Upper lobe of left lung (tissue), 6 donors: Measurements from ENCODE around the gene SDCCAG8. TPM values are rescaled to one million over a fixed set of nuclear protein-coding genes. Genes with fewer than 3 reads are reported as not detected.

Source experiments
- ATAC-seq, 2 donors: fragments of 200-7000 bp; cut with Tn5 transposase; one replicate each; pipeline ENCODE4 v1.9.1; 2022; ENCODE audit warnings: mild to moderate bottlenecking in 2 of 2, moderate library complexity in 2 of 2; ENCODE audit not compliant: low FRiP score in 2 of 2
- DNase-seq, 2 donors: peaks; one replicate each; pipeline ENCODE4 v3.0.0-alpha.2; 2019 to 2020
- H3K27ac ChIP-seq, 4 donors: fragments of 200-600 bp; sonication (generic); one replicate each; pipeline ENCODE4 v1.5.1; 2016 to 2019
- H3K27me3 ChIP-seq, 4 donors: fragments of 200-600 bp; sonication (generic); one replicate each; pipeline ENCODE4 v1.5.1; 2017 to 2019
- H3K36me3 ChIP-seq, 4 donors: fragments of 200-600 bp; sonication (generic); one replicate each; pipeline ENCODE4 v1.5.1; 2016 to 2019
- H3K4me1 ChIP-seq, 4 donors: fragments of 200-600 bp; sonication (generic); one replicate each; pipeline ENCODE4 v1.5.1; 2018 to 2019
- H3K4me3 ChIP-seq, 4 donors: fragments of 200-600 bp; sonication (generic); one replicate each; pipeline ENCODE4 v1.5.1; 2017 to 2019; ENCODE audit warnings: mild to moderate bottlenecking in 2 of 4, moderate library complexity in 1 of 4
- H3K9me3 ChIP-seq, 4 donors: fragments of 200-600 bp; sonication (generic); one replicate each; pipeline ENCODE4 v1.5.1; 2018 to 2019
- EP300 ChIP-seq, 4 donors: sonication (generic); formaldehyde crosslinking; IDR thresholded peaks; one replicate each; pipeline ENCODE4 v1.5.1; 2017; ENCODE audit warnings: antibody characterized with exemption in 4 of 4, control low read depth in 2 of 4
- POLR2A ChIP-seq, 4 donors: fragments of 450-650 bp; IDR thresholded peaks; one replicate each; pipeline ENCODE4 v1.5.1; 2016 to 2017; ENCODE audit warnings: antibody characterized with exemption in 4 of 4, mild to moderate bottlenecking in 2 of 4
- POLR2AphosphoS5 ChIP-seq, 2 donors: sonication (generic); formaldehyde crosslinking; IDR thresholded peaks; one replicate each; pipeline ENCODE4 v1.5.1; 2017; ENCODE audit warnings: antibody characterized with exemption in 2 of 2
- WGBS, 2 donors: methylation state at CpG; one replicate each; pipeline ENCODE4 v1.1.5; 2017 to 2018; 5-methylcytosine and 5-hydroxymethylcytosine counted together
- total RNA-seq, 6 donors: library from RNA; depleted of rRNA in 4 of 6; stranded (reverse); fragments of >200 nt in 4 of 6; gene quantifications; one replicate each; pipeline versions ENCODE4 v1.1.0 to v1.2.1, GENCODE V29; 2016 to 2021
- TF ChIP-seq, protein P1 (sequence below), 6 experiments: fragments of 450-650 bp in 4 of 6; fragments of 200-600 bp in 2 of 6; sonication (generic) in 2 of 6; IDR thresholded peaks; one replicate each; pipeline ENCODE4 v1.5.1; 2016 to 2019; ENCODE audit warnings: antibody characterized with exemption in 6 of 6
- donor health status: DM: no; HTN: no; CAD: no; lungs with moderate emphysema.
- donor health status: DM: no; HTN: yes; CAD: no; lungs with severe emphysema.

SDCCAG8 gene
- total RNA-seq, 6 donors from 2014 or later: 52.5 to 295 (median 95.2) TPM

DNA sequence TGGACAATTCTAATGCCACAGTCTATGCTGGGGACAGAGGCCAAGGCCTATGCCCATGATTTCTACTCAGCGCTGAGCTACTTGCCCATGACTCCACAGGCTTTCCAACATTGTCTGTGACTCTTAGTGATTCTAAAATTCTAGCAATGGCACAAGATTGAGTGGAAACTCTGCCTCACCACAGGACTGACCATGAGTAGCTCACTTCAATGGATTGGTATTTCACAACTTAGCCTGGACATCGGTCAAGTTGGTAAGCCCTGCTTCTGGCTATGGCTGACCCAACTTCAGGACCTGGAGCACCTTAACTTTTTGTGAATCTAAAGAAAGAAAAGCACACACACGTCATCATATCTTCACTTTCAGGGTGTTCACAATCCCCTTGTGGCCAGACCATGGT, 255.1 kb downstream of the SDCCAG8 start:
- Histone ChIP-seq H3K36me3 (peaks cover 0 to 17% (median 0%) of the 10 kb centered on the region in 4 donors), H3K9me3 (no peaks in the 10 kb centered on the region)
- 93 to 96% methylated on average over 3 of the region's 3 CpGs for WGBS, 2 donors

DNA sequence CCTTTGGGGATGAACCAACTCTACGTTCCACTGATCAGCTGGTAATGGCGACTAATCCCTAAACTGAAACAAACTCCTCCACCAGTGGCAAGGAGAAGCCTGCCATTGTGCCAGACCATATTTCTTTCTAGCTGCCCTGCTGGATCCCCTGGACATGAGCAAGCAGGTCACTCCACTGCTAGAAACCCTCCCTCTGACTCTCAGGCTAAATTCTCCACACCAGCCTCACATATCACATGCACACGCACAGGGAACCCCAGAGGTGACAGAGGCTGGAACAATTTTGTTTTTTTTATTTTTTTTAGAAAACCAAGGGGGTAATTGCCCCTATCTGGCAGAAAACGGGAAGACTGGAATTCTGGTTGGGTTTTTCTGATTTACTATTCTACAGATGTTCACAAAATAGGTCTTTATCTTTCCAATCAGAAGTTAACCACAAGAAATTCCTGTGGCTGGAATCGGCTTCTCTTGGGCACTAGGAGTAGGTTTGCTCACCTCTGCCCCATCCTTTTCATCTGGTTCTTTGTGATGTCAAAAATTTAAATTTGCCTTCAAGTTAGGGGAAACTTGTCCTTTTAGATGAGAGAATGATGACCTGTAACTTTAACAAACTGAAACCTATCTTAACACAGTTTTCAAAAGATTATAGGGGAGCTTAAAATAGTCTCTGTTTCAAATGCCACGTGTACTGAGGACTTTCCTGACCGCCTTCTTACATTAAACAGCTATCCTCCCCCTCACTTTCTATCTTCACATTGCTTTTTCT, 258.1 kb downstream of the SDCCAG8 start:
- H3K27me3 ChIP-seq: no peaks in the 10 kb centered on the region
- no peak overlapping the region for H3K4me3 ChIP-seq
- 81 to 83% methylated on average over 7 of the region's 7 CpGs for WGBS, 2 donors
- H3K27ac ChIP-seq: no peak overlapping the region
- peaks cover 0 to 17% (median 0%) of the 10 kb centered on the region in 4 donors for H3K36me3 ChIP-seq
- H3K9me3 ChIP-seq: no peaks in the 10 kb centered on the region
- TF ChIP-seq POLR2AphosphoS5 (IDR thresholded peaks at IDR 0.05) (no peak), EP300 (IDR thresholded peaks at IDR 0.05) (no peak), POLR2A (IDR thresholded peaks at IDR 0.05) (no peak)
- TF ChIP-seq, protein P1, sequence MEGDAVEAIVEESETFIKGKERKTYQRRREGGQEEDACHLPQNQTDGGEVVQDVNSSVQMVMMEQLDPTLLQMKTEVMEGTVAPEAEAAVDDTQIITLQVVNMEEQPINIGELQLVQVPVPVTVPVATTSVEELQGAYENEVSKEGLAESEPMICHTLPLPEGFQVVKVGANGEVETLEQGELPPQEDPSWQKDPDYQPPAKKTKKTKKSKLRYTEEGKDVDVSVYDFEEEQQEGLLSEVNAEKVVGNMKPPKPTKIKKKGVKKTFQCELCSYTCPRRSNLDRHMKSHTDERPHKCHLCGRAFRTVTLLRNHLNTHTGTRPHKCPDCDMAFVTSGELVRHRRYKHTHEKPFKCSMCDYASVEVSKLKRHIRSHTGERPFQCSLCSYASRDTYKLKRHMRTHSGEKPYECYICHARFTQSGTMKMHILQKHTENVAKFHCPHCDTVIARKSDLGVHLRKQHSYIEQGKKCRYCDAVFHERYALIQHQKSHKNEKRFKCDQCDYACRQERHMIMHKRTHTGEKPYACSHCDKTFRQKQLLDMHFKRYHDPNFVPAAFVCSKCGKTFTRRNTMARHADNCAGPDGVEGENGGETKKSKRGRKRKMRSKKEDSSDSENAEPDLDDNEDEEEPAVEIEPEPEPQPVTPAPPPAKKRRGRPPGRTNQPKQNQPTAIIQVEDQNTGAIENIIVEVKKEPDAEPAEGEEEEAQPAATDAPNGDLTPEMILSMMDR (IDR thresholded peaks at IDR 0.05): no peak
- no peak for ATAC-seq
- no peaks in the 10 kb centered on the region for H3K4me1 ChIP-seq
- no peak for DNase-seq

More for the DNA sequence above, 255.1 kb downstream of the SDCCAG8 start:
- ATAC-seq: no peak
- peaks cover 0 to 3% (median 0%) of the 10 kb centered on the region in 4 donors for H3K4me1 ChIP-seq
- no peak overlapping the region for H3K4me3 ChIP-seq
- no peak for DNase-seq
- TF ChIP-seq POLR2A (IDR thresholded peaks at IDR 0.05): no peak
- no peak for TF ChIP-seq EP300 (IDR thresholded peaks at IDR 0.05)
- no peak for TF ChIP-seq POLR2AphosphoS5 (IDR thresholded peaks at IDR 0.05)
- TF ChIP-seq, protein P1 (IDR thresholded peaks at IDR 0.05): no peak
- H3K27me3 ChIP-seq: no peaks in the 10 kb centered on the region
- no peak overlapping the region for H3K27ac ChIP-seq

DNA sequence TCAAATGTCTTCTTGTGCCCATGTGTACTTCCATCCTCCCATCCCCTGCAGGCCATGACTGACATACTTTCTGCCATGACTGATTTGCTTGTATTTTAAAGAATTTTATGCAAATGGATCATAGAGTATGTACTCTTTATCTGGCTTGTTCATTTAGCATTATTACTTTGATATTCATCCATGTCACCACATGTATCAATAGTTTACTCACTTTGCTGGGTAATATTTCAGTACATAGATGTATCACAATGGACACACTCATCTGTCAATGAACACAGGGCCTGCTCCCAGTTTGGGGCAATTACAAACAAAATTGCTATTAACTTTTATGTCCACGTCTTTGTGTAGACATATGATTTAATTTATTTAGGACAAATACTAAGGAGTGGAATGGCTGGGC, 259.1 kb downstream of the SDCCAG8 start:
- 81 to 92% methylated on average over 1 of the region's 1 CpG for WGBS, 2 donors
- Histone ChIP-seq H3K9me3 (no peaks in the 10 kb centered on the region), H3K27me3 (no peaks in the 10 kb centered on the region), H3K4me3 (no peak overlapping the region), H3K4me1 (no peaks in the 10 kb centered on the region), H3K36me3 (peaks cover 0 to 17% (median 0%) of the 10 kb centered on the region in 4 donors), H3K27ac (no peak overlapping the region)
- TF ChIP-seq, protein P1 (IDR thresholded peaks at IDR 0.05): no peak
- TF ChIP-seq POLR2A (IDR thresholded peaks at IDR 0.05) (no peak), EP300 (IDR thresholded peaks at IDR 0.05) (no peak), POLR2AphosphoS5 (IDR thresholded peaks at IDR 0.05) (no peak)
- DNase-seq (no peak), ATAC-seq (no peak)

DNA sequence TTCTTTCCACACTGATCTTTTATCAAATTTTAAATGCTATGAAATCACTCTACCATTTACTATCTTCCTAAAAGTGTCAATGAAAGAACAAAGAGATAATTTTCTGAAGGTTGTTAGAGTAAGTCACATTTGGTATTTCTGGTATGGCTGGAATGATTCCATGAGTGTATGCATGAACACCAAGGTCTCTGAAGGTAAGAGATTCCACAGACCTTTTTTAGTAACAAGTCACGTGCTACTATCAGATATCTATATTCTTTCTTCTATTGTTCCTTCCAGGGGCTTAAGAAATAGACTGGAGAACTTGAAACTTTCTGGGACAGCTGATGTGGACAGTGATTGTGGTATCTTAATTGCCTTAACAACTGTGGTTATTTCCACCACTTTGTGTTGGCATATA, 265.0 kb downstream of the SDCCAG8 start:
- H3K36me3 ChIP-seq: no peaks in the 10 kb centered on the region
- H3K27me3 ChIP-seq: no peaks in the 10 kb centered on the region
- H3K4me1 ChIP-seq: no peaks in the 10 kb centered on the region
- TF ChIP-seq POLR2AphosphoS5 (IDR thresholded peaks at IDR 0.05) (no peak), EP300 (IDR thresholded peaks at IDR 0.05) (no peak), POLR2A (IDR thresholded peaks at IDR 0.05) (no peak)
- TF ChIP-seq, protein P1 (IDR thresholded peaks at IDR 0.05): no peak
- no peak for DNase-seq
- WGBS, 2 donors: 92 to 96% methylated on average over 1 of the region's 1 CpG
- H3K27ac ChIP-seq: no peak overlapping the region
- no peak overlapping the region for H3K4me3 ChIP-seq
- no peaks in the 10 kb centered on the region for H3K9me3 ChIP-seq
- ATAC-seq: no peak

DNA sequence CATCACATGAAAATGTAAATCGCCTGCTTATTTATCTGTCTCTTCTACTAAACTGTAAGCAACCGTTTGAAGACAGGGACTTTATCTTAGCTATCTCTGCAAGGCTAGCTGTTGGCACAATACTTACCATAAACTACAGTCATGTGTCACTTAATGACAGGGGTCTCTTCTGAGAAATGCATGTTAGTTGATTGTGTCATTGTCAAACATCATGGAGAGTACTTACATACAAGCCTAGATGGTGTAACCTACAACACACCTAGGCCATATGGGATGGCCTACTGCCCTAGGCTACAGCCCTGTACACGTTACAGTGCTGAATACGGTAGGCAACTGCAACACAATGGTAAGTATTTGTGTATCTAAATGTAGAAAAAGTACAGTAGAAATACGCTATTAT, 267.9 kb downstream of the SDCCAG8 start:
- WGBS, 2 donors: 91 to 93% methylated on average over 5 of the region's 5 CpGs
- TF ChIP-seq POLR2A (IDR thresholded peaks at IDR 0.05): no peak
- ATAC-seq (no peak), DNase-seq (no peak)
- H3K27ac ChIP-seq: no peak overlapping the region
- H3K27me3 ChIP-seq: no peaks in the 10 kb centered on the region
- no peaks in the 10 kb centered on the region for H3K9me3 ChIP-seq
- no peaks in the 10 kb centered on the region for H3K36me3 ChIP-seq
- H3K4me3 ChIP-seq: no peak overlapping the region
- no peaks in the 10 kb centered on the region for H3K4me1 ChIP-seq
